H1 (cell line): ENCODE data around the gene FAM83F. TPM values are rescaled to one million over a fixed set of nuclear protein-coding genes. Genes with fewer than 3 reads are reported as not detected.

Experiments used
- CTCF ChIA-PET: fragments of 300-600 bp; sonication (Branson Sonifier 250); formaldehyde crosslinking; loops from one replicate; lab custom pipeline; 2021; ENCODE audit not compliant: partially characterized antibody; lab: Charles Lee
- POLR2A ChIA-PET: fragments of 300-600 bp; sonication (Branson Sonifier 250); formaldehyde crosslinking; loops from one replicate; lab custom pipeline; 2021; ENCODE audit warnings: inconsistent platforms; ENCODE audit not compliant: partially characterized antibody; lab: Charles Lee
- DNase-seq, 2 experiments: peaks; one replicate each; pipeline versions ENCODE4 v3.0.0 to v3.0.0-alpha.2; 2010 to 2022; ENCODE audit warnings: low spot score in 2 of 2, low read depth in 1 of 2, mixed read lengths in 1 of 2
- FAIRE-seq: peaks from 2 replicates; lab custom pipeline; 2011; peaks lifted over from hg19 to GRCh38; lab: Jason Lieb, UNC
- H2AFZ ChIP-seq: 2 replicates; pipeline ENCODE4 v1.8.1; 2012; ENCODE audit warnings: low read length, inconsistent platforms
- H2AK5ac ChIP-seq: 2 replicates; pipeline ENCODE4 v1.6.1; 2013; ENCODE audit warnings: low read depth, low read length
- H2BK120ac ChIP-seq: replicated peaks from 2 replicates; pipeline ENCODE3; 2013; ENCODE audit warnings: low read depth, low read length, inconsistent platforms
- H2BK12ac ChIP-seq: 2 replicates; pipeline ENCODE4 v1.6.1; 2013; ENCODE audit warnings: low read depth, low read length
- H2BK15ac ChIP-seq: 2 replicates; pipeline ENCODE4 v1.6.1; 2013; ENCODE audit warnings: low read length
- H2BK20ac ChIP-seq: 2 replicates; pipeline ENCODE4 v1.6.1; 2013; ENCODE audit warnings: low read length
- H2BK5ac ChIP-seq: 2 replicates; pipeline ENCODE4 v1.6.1; 2013; ENCODE audit warnings: low read depth, low read length
- H3K14ac ChIP-seq: 2 replicates; pipeline ENCODE4 v1.6.1; 2013; ENCODE audit warnings: inconsistent platforms; ENCODE audit not compliant: insufficient read length
- H3K18ac ChIP-seq: 2 replicates; pipeline ENCODE4 v1.6.1; 2013; ENCODE audit warnings: low read length; ENCODE audit errors: extremely low read depth
- H3K23ac ChIP-seq: 2 replicates; pipeline ENCODE4 v1.6.1; 2013; ENCODE audit warnings: inconsistent platforms; ENCODE audit not compliant: insufficient read length
- H3K23me2 ChIP-seq: 2 replicates; pipeline ENCODE4 v1.6.1; 2013; ENCODE audit warnings: low read depth, low read length
- H3K27ac ChIP-seq: 2 replicates; pipeline ENCODE4 v1.6.1; 2011; ENCODE audit warnings: low read depth, low read length, inconsistent platforms
- H3K27me3 ChIP-seq, 4 experiments: replicated peaks in 1 of 4; 1 replicate in 1 of 4; 2 replicates in 3 of 4; pipeline versions ENCODE4 v1.6.1 to v1.8.1; 2011 to 2013; ENCODE audit warnings: low read length in 3 of 4, mild to moderate bottlenecking in 3 of 4, inconsistent platforms in 2 of 4, mixed read lengths in 2 of 4, moderate library complexity in 1 of 4; ENCODE audit not compliant: control insufficient read depth in 3 of 4, insufficient read depth in 3 of 4; ENCODE audit errors: extremely low read depth in 1 of 4
- H3K36me3 ChIP-seq, 4 experiments: 2 replicates each; pipeline versions ENCODE4 v1.6.1 to v1.8.1; 2011 to 2013; ENCODE audit warnings: mild to moderate bottlenecking in 4 of 4, low read length in 3 of 4, moderate library complexity in 2 of 4, control low read depth in 1 of 4, inconsistent platforms in 1 of 4; ENCODE audit not compliant: insufficient read depth in 4 of 4, control insufficient read depth in 2 of 4
- H3K4ac ChIP-seq: replicated peaks from 2 replicates; pipeline ENCODE3; 2013; ENCODE audit warnings: low read length, low read depth, mixed read lengths, inconsistent platforms; ENCODE audit not compliant: insufficient read length
- H3K4me1 ChIP-seq, 4 experiments: replicated peaks in 1 of 4; 1 replicate in 1 of 4; 2 replicates in 3 of 4; pipeline versions ENCODE4 v1.6.1 to v1.8.1; 2011 to 2013; ENCODE audit warnings: low read length in 3 of 4, inconsistent platforms in 2 of 4, mixed read lengths in 1 of 4; ENCODE audit not compliant: insufficient read depth in 4 of 4, control insufficient read depth in 3 of 4
- H3K4me2 ChIP-seq, 2 experiments: 2 replicates each; pipeline versions ENCODE4 v1.6.1 to v1.8.1; 2011 to 2013; ENCODE audit warnings: low read depth in 2 of 2, low read length in 2 of 2, control low read depth in 1 of 2, inconsistent platforms in 1 of 2, mild to moderate bottlenecking in 1 of 2; ENCODE audit not compliant: insufficient read depth in 1 of 2
- H3K4me3 ChIP-seq, 4 experiments: fragments of 200-600, 300-600 bp in 1 of 4; sonication (generic), shearing (Covaris generic), sonication (Bioruptor Twin) in 1 of 4; 2 replicates each; pipeline versions ENCODE4 v1.5.1 to v1.8.1; 2011 to 2016; ENCODE audit warnings: low read length in 4 of 4, low read depth in 3 of 4, control low read depth in 2 of 4, inconsistent platforms in 2 of 4, mild to moderate bottlenecking in 2 of 4, mixed read lengths in 1 of 4, moderate library complexity in 1 of 4; ENCODE audit not compliant: insufficient read depth in 2 of 4; ENCODE audit errors: extremely low read depth in 1 of 4
- H3K56ac ChIP-seq: replicated peaks from 2 replicates; pipeline ENCODE3; 2013; ENCODE audit warnings: low read depth, mild to moderate bottlenecking, mixed read lengths, low read length, inconsistent platforms; ENCODE audit not compliant: insufficient read length
- H3K79me1 ChIP-seq: 2 replicates; pipeline ENCODE4 v1.6.1; 2013; ENCODE audit warnings: low read depth, low read length, control low read depth
- H3K79me2 ChIP-seq, 2 experiments: 2 replicates each; pipeline versions ENCODE4 v1.6.1 to v1.8.1; 2012 to 2013; ENCODE audit warnings: low read length in 2 of 2, mild to moderate bottlenecking in 2 of 2, inconsistent platforms in 1 of 2; ENCODE audit not compliant: insufficient read depth in 2 of 2, control insufficient read depth in 1 of 2
- H3K9ac ChIP-seq, 4 experiments: replicated peaks in 1 of 4; 1 replicate in 1 of 4; 2 replicates in 3 of 4; pipeline versions ENCODE4 v1.6.1 to v1.8.1; 2011 to 2013; ENCODE audit warnings: low read depth in 3 of 4, low read length in 3 of 4, control low read depth in 2 of 4, mild to moderate bottlenecking in 2 of 4, moderate library complexity in 2 of 4, inconsistent platforms in 1 of 4; ENCODE audit errors: extremely low read depth in 1 of 4
- H3K9me3 ChIP-seq, 2 experiments: 2 replicates each; pipeline versions ENCODE4 v1.6.1 to v1.8.1; 2012 to 2013; ENCODE audit warnings: mild to moderate bottlenecking in 2 of 2, moderate library complexity in 2 of 2, control low read depth in 1 of 2, inconsistent platforms in 1 of 2, low read depth in 1 of 2, low read length in 1 of 2, mixed read lengths in 1 of 2; ENCODE audit not compliant: insufficient read depth in 2 of 2
- H4K20me1 ChIP-seq, 2 experiments: replicated peaks in 1 of 2; 2 replicates each; pipeline versions ENCODE3 to v1.8.1; 2011 to 2013; ENCODE audit warnings: inconsistent platforms in 2 of 2, low read length in 2 of 2, mild to moderate bottlenecking in 1 of 2; ENCODE audit not compliant: insufficient read depth in 2 of 2, control insufficient read depth in 1 of 2
- H4K5ac ChIP-seq: 2 replicates; pipeline ENCODE4 v1.6.1; 2013; ENCODE audit warnings: low read length, low read depth, mixed read lengths, inconsistent platforms; ENCODE audit not compliant: insufficient read length
- H4K8ac ChIP-seq: 2 replicates; pipeline ENCODE4 v1.8.0; 2013; ENCODE audit warnings: mild to moderate bottlenecking, moderate library complexity, low read length, inconsistent platforms; ENCODE audit not compliant: insufficient read depth; ENCODE audit errors: extremely low read depth
- H4K91ac ChIP-seq: replicated peaks from 2 replicates; pipeline ENCODE3; 2013; ENCODE audit warnings: low read length, mixed read lengths, inconsistent platforms; ENCODE audit not compliant: insufficient read length
- CBX5 ChIP-seq: fragments of 300-800, 300-1000 bp; sonication (generic); IDR thresholded peaks from 2 replicates; pipeline ENCODE4 v1.7.1; 2016; ENCODE audit warnings: antibody characterized with exemption, low read length, low read depth
- POLR2AphosphoS5 ChIP-seq: IDR thresholded peaks from 2 replicates; pipeline ENCODE4 v1.6.1; 2011; ENCODE audit warnings: low read depth, low read length
- WGBS, 2 experiments: shearing (Covaris generic) in 1 of 2; methylation state at CpG; one replicate each; pipeline versions ENCODE4 v1.1.6 to v1.1.7; 2013 to 2015; ENCODE audit warnings: low lambda C conversion rate in 2 of 2, mixed read lengths in 2 of 2, inconsistent platforms in 1 of 2, low coverage in 1 of 2, missing lambda C conversion rate in 1 of 2; ENCODE audit not compliant: insufficient replicate concordance in 2 of 2, insufficient coverage in 1 of 2, insufficient read length in 1 of 2; ENCODE audit errors: extremely low coverage in 1 of 2, missing lambda C conversion rate in 1 of 2; 5-methylcytosine and 5-hydroxymethylcytosine counted together
- polyA plus RNA-seq, 7 experiments: library from polyadenylated mRNA; depleted of rRNA in 3 of 7; stranded (reverse) in 5 of 7; unstranded in 2 of 7; fragments of >200 nt in 5 of 7; fragments of 200-250 nt in 2 of 7; gene quantifications; 1 replicate in 5 of 7; 2 replicates in 1 of 7; 4 replicates in 1 of 7; pipeline versions ENCODE4 v1.2.1 to v1.2.3, GENCODE V29; 2011 to 2013; ENCODE audit warnings: missing spikeins in 2 of 7, mixed read lengths in 2 of 7
- total RNA-seq: library from RNA; stranded (reverse); fragmentation: NEBNext Ultra II Directional; extraction: Animal tissue kit (Norgen Biotek cat#: 25700); gene quantifications from 2 replicates; pipeline ENCODE4 v1.2.1, GENCODE V29; 2021

Gene FAM83F
- total and polyA plus RNA-seq, 2 of the 8 experiments (the other 6 are each of a cell fraction or from before 2014, with no cell fraction given) = 8.6 to 18.9 TPM

GRCh38 chr22:40015358-40015976 lies 20.7 kb downstream of the FAM83F start:
- Histone ChIP-seq H2BK12ac (no peak overlapping the region), H3K79me2 (peaks cover 0 to 5% of the 10 kb centered on the region in 2 experiments; a peak in 2 of 4 replicates), H4K20me1 (peaks cover 2% of the 10 kb centered on the region in 2 experiments), H3K79me1 (no peaks in the 10 kb centered on the region), H2BK15ac (no peak overlapping the region), H2BK120ac (no peak overlapping the region), H2AK5ac (no peak overlapping the region), H3K9me3 (no peaks in the 10 kb centered on the region), H3K18ac (peak overlapping the region; percentile 27; the same call in 1 of the 2 replicates), H3K4me2 (no peak overlapping the region), H3K27me3 (no peaks in the 10 kb centered on the region), H4K5ac (no peak overlapping the region), H4K91ac (no peak overlapping the region), H3K4ac (no peak overlapping the region), H3K23me2 (no peaks in the 10 kb centered on the region), H2BK20ac (no peak overlapping the region), H3K14ac (no peak overlapping the region), H3K27ac (no peak overlapping the region), H2AFZ (no peak overlapping the region), H3K56ac (no peak overlapping the region), H4K8ac (no peak overlapping the region), H3K23ac (no peak overlapping the region), H3K36me3 (peaks cover 0 to 6% (median 5%) of the 10 kb centered on the region in 4 experiments; a peak in 4 of 8 replicates), H3K4me1 (peaks cover 0 to 1% (median 0%) of the 10 kb centered on the region in 4 experiments; a peak in 1 of 7 replicates), H2BK5ac (no peak overlapping the region), H3K9ac (no peak overlapping the region), H3K4me3 (no peak overlapping the region)
- FAIRE-seq (no peak), DNase-seq (no peak)
- POLR2A ChIA-PET = interaction anchor here (1.7 to 1.8 kb wide), 2 partner anchors 13 to 19 kb away, joined by 4 to 6 read pairs; no protein-coding TSS in a partner anchor
- CTCF ChIA-PET = interaction anchor here (2.3 kb wide), 1 partner anchor 9 kb away, joined by 10 read pairs; no protein-coding TSS in a partner anchor
- WGBS, 2 experiments = 92% methylated on average over 10 of the region's 10 CpGs; no CpG with 5 or more reads in 1 of the 2 experiments
- TF ChIP-seq POLR2AphosphoS5 = no peak
- no peak for TF ChIP-seq CBX5
